ENCODE measurements around the gene ACOT13.

- no peak for TF ChIP-seq CTCF (IDR thresholded peaks at IDR 0.05)
- TF ChIP-seq EP300 (IDR thresholded peaks at IDR 0.05; ENCODE audit: borderline replicate concordance in 1 of 2, low read depth in 1 of 2, low read length in 1 of 2) = no peak
- TF ChIP-seq SMC3 (IDR thresholded peaks at IDR 0.05; ENCODE audit: low read depth, low read length) = no peak
- TF ChIP-seq, protein P1, sequence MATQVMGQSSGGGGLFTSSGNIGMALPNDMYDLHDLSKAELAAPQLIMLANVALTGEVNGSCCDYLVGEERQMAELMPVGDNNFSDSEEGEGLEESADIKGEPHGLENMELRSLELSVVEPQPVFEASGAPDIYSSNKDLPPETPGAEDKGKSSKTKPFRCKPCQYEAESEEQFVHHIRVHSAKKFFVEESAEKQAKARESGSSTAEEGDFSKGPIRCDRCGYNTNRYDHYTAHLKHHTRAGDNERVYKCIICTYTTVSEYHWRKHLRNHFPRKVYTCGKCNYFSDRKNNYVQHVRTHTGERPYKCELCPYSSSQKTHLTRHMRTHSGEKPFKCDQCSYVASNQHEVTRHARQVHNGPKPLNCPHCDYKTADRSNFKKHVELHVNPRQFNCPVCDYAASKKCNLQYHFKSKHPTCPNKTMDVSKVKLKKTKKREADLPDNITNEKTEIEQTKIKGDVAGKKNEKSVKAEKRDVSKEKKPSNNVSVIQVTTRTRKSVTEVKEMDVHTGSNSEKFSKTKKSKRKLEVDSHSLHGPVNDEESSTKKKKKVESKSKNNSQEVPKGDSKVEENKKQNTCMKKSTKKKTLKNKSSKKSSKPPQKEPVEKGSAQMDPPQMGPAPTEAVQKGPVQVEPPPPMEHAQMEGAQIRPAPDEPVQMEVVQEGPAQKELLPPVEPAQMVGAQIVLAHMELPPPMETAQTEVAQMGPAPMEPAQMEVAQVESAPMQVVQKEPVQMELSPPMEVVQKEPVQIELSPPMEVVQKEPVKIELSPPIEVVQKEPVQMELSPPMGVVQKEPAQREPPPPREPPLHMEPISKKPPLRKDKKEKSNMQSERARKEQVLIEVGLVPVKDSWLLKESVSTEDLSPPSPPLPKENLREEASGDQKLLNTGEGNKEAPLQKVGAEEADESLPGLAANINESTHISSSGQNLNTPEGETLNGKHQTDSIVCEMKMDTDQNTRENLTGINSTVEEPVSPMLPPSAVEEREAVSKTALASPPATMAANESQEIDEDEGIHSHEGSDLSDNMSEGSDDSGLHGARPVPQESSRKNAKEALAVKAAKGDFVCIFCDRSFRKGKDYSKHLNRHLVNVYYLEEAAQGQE (IDR thresholded peaks at IDR 0.05; ENCODE audit: low read depth, low read length) = no peak
- TF ChIP-seq MXI1 (IDR thresholded peaks at IDR 0.05; ENCODE audit: low read depth, low read length) = no peak
These were observed 42.3 kb downstream of the ACOT13 start for GRCh38 chr6:24709014-24709711.

Data from SK-N-SH (cell line).